Tibial nerve (tissue), 4 donors: ENCODE data around the gene AKAP8L.

ENCODE experiments used
- EP300 ChIP-seq, 2 donors: sonication (generic); formaldehyde crosslinking; IDR thresholded peaks; one replicate each; pipeline ENCODE4 v1.6.1; 2017; ENCODE audit warnings: antibody characterized with exemption in 2 of 2, mild to moderate bottlenecking in 1 of 2
- POLR2A ChIP-seq, 2 donors: fragments of 450-650 bp; IDR thresholded peaks; one replicate each; pipeline ENCODE4 v1.6.1; 2017; ENCODE audit warnings: antibody characterized with exemption in 2 of 2, mild to moderate bottlenecking in 2 of 2, moderate library complexity in 2 of 2
- TF ChIP-seq, protein P1 (sequence below), 5 experiments: fragments of 200-600 bp in 3 of 5; fragments of 450-650 bp in 2 of 5; sonication (generic) in 3 of 5; IDR thresholded peaks; one replicate each; pipeline ENCODE4 v1.5.1; 2016 to 2019; ENCODE audit warnings: antibody characterized with exemption in 5 of 5, mild to moderate bottlenecking in 3 of 5, moderate library complexity in 2 of 5

DNA sequence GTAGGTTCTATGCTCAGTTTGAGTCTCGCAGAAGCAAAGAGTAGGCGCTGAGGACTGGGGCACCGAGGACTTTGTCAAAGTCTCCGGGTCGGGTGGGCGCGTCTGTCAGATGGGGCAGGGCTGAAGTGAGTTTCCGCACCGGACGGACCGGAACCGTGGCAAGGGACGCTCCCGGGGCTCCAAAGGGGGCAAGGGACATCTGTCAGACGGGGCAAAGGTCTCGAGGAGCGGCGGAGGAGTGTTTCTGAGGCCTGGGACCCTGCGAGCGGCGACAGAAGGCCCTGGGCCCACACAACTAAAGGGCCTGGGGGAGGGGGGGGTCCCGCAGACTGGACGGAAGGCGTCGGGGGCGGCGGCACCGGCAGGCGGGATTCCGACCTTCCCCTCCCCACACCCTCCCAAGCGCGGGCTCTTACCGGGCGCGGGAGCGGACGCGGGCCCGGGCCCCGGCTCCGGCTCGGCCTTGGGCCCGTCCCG is 13.3 kb upstream of the AKAP8L start:
- TF ChIP-seq POLR2A (IDR thresholded peaks at IDR 0.05), result no peak
- TF ChIP-seq EP300 (IDR thresholded peaks at IDR 0.05), result no peak
- TF ChIP-seq, protein P1, sequence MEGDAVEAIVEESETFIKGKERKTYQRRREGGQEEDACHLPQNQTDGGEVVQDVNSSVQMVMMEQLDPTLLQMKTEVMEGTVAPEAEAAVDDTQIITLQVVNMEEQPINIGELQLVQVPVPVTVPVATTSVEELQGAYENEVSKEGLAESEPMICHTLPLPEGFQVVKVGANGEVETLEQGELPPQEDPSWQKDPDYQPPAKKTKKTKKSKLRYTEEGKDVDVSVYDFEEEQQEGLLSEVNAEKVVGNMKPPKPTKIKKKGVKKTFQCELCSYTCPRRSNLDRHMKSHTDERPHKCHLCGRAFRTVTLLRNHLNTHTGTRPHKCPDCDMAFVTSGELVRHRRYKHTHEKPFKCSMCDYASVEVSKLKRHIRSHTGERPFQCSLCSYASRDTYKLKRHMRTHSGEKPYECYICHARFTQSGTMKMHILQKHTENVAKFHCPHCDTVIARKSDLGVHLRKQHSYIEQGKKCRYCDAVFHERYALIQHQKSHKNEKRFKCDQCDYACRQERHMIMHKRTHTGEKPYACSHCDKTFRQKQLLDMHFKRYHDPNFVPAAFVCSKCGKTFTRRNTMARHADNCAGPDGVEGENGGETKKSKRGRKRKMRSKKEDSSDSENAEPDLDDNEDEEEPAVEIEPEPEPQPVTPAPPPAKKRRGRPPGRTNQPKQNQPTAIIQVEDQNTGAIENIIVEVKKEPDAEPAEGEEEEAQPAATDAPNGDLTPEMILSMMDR (IDR thresholded peaks at IDR 0.05), result no peak
